Aorta (tissue), 5 donors: ENCODE data around the gene GPX6. TPM values are rescaled to one million over a fixed set of nuclear protein-coding genes. Genes with fewer than 3 reads are reported as not detected.
"Not testable (repeated sequence)": the region's sequence is repeated elsewhere in the genome, so short reads cannot be mapped to it uniquely, and the experiment has no call there.

Source experiments
- ATAC-seq: fragments of 200-7000 bp; cut with Tn5 transposase; one replicate; pipeline ENCODE4 v1.9.1; 2022; ENCODE audit warnings: moderate library complexity; ENCODE audit not compliant: low FRiP score
- DNase-seq, 2 donors: peaks; one replicate each; pipeline ENCODE4 v3.0.0-alpha.2; 2020
- H3K27ac ChIP-seq, 2 donors: one replicate each; pipeline ENCODE4 v1.5.1; 2013; ENCODE audit warnings: low read length in 2 of 2, mild to moderate bottlenecking in 2 of 2, moderate library complexity in 2 of 2, control low read depth in 1 of 2, inconsistent platforms in 1 of 2, low read depth in 1 of 2
- H3K27me3 ChIP-seq, 2 donors: one replicate each; pipeline ENCODE4 v1.6.1; 2013; ENCODE audit warnings: control low read depth in 1 of 2, low read length in 1 of 2, mild to moderate bottlenecking in 1 of 2, moderate library complexity in 1 of 2; ENCODE audit not compliant: insufficient read depth in 2 of 2, control insufficient read depth in 1 of 2
- H3K36me3 ChIP-seq, 2 donors: one replicate each; pipeline ENCODE4 v1.6.1; 2013; ENCODE audit warnings: control low read depth in 1 of 2, low read length in 1 of 2, mild to moderate bottlenecking in 1 of 2; ENCODE audit not compliant: insufficient read depth in 2 of 2, control insufficient read depth in 1 of 2
- H3K4me1 ChIP-seq, 2 donors: one replicate each; pipeline ENCODE4 v1.6.1; 2013; ENCODE audit warnings: low read length in 2 of 2, control low read depth in 1 of 2, mild to moderate bottlenecking in 1 of 2, moderate library complexity in 1 of 2; ENCODE audit not compliant: insufficient read depth in 2 of 2, control insufficient read depth in 1 of 2
- H3K4me3 ChIP-seq, 2 donors: one replicate each; pipeline ENCODE4 v1.5.1; 2013; ENCODE audit warnings: low read length in 2 of 2, control low read depth in 1 of 2, mild to moderate bottlenecking in 1 of 2
- H3K9me3 ChIP-seq: one replicate; pipeline ENCODE4 v1.6.1; 2013; ENCODE audit warnings: mild to moderate bottlenecking, low read length; ENCODE audit not compliant: control insufficient read depth
- WGBS, 2 donors: extraction: QIAGEN DNeasy Blood & Tissue Kit; methylation state at CpG; one replicate each; pipeline ENCODE4 v1.1.7; 2013; 5-methylcytosine and 5-hydroxymethylcytosine counted together
- intact Hi-C, 2 donors: fragments of 100-400 bp; cut with DNase I; formaldehyde crosslinking; loops; one replicate each; pipeline versions ENCODE4 v1.14.2 to v1.15.0; 2022
- polyA plus RNA-seq, 2 donors: library from polyadenylated mRNA; stranded (reverse); fragments of 200-250 nt; gene quantifications; one replicate each; pipeline ENCODE4 v1.2.3, GENCODE V29; 2013
- total RNA-seq, 2 donors: library from RNA; stranded (reverse); fragmentation: NEBNext Ultra II Directional; extraction: Animal tissue kit (Norgen Biotek cat#: 25700); gene quantifications; one replicate each; pipeline ENCODE4 v1.2.1, GENCODE V29; 2021
- donor health status: healthy with polysubstance abuse.
- donor health status: Bipolar disorder and iron deficiency.
- donor health status: DM: no; HTN: no; CAD: no.
- donor health status: DM: no; HTN: no; CAD: no.
- donor health status: DM: yes; HTN: yes; CAD: no.

The GPX6 gene
- total and polyA plus RNA-seq, 4 donors = not detected

DNA sequence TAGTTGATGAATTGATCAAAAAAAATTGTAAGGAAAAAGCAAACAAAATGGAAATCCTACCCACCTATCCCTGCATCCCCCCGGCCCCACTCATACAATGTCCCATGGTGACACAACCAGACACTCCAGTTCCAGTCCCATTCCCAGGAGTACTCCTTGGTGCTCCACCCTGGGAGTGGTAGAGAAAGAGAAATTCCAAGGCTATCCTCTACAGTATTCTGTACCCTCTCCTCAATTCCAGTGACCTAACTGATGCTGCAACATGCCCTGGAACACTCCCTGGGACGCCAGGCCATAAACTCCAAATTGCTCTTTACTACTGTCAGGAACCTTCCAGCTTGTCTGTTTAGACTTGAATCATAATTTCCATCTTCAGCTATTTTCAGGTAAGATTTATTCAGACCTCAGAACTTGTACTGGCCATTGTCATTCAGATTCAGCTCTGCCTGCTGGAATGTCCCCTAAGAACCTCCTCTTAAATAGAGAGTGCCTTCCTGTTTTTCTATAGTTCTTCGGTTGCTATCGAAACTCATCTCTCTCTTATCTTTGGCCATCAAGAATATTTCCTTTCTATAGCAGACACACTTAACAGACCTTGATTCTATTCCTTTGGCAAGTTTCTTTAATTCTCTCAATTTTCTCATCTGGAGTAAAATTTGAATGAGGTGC, 8.7 kb downstream of the GPX6 start:
- no peak for ATAC-seq
- H3K9me3 ChIP-seq = no peaks in the 10 kb centered on the region
- no peak for DNase-seq
- H3K4me1 ChIP-seq = no peaks in the 10 kb centered on the region
- H3K27ac ChIP-seq = no peak overlapping the region
- WGBS, 2 donors = 59 to 64% methylated on average over 4 of the region's 4 CpGs
- no peaks in the 10 kb centered on the region for H3K36me3 ChIP-seq
- H3K27me3 ChIP-seq = no peaks in the 10 kb centered on the region
- no peak overlapping the region for H3K4me3 ChIP-seq
- intact Hi-C loops = no loop called here

DNA sequence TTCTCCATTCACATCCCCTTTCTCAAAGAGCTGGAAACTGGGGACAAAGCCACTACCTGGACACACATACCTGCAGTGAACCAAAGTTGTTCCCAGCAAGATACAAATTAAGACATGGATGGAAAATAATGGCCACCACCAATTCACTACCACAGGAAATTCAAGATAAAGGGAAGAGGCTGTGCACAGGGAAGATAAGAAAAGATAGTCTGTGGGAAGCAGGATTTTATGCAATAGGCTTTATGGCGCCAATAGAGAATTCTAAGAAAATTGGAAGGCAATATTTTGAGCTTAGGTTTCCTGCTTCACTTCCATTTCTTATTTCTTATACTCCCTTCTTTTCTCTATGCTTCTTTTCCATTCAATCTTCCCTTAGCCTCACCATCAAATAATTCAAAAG, 9.9 kb downstream of the GPX6 start:
- H3K4me3 ChIP-seq = no peak overlapping the region
- H3K4me1 ChIP-seq = no peaks in the 10 kb centered on the region
- H3K27ac ChIP-seq = no peak overlapping the region
- no peak for ATAC-seq
- intact Hi-C loops = no loop called here
- H3K36me3 ChIP-seq = no peaks in the 10 kb centered on the region
- no peak for DNase-seq
- WGBS, 2 donors = 93 to 94% methylated on average over 1 of the region's 1 CpG
- no peaks in the 10 kb centered on the region for H3K27me3 ChIP-seq
- H3K9me3 ChIP-seq = no peaks in the 10 kb centered on the region

DNA sequence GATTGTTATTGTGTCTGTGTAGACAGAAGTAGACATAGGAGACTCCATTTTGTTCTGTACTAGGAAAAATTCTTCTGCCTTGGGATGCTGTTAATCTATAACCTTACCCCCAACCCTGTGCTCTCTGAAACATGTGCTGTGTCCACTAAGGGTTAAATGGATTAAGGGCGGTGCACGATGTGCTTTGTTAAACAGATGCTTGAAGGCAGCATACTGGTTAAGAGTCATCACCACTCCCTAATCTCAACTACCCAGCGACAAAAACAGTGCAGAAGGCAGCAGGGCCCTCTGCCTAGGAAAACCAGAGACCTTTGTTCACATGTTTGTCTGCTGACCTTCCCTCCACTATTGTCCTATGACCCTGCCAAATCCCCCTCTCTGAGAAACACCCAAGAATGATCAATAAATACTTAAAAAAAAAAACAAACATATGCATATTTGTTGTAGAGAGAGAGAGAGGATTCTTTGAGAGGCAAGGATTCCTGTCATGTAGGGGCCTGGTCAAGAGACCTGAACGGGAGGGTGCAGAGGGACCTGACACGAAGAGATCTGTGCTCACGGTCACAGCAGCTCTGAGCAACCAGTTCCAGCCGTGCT, 12.8 kb downstream of the GPX6 start:
- DNase-seq = not testable (repeated sequence)
- 65% methylated on average over 7 of the region's 7 CpGs for WGBS, 2 donors

DNA sequence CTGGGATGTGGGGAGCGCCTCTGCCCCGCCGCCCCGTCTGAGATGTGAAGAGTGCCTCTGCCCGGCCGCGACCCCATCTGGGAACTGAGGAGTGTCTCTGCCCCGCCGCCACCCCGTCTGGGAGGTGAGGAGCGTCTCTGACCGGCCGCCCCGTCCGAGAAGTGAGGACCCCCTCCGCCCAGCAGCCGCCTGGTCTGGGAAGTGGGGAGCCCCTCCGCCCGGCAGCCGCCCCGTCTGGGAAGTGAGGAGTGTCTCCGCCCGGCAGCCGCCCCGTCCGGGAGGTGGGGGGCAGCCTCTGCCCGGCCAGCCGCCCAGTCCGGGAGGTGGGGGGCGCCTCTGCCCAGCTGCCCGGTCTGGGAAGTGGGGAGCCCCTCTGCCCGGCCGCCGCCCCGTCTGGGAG, 13.5 kb downstream of the GPX6 start:
- intact Hi-C loops, H3K4me1 ChIP-seq, H3K9me3 ChIP-seq, H3K27me3 ChIP-seq, DNase-seq, H3K36me3 ChIP-seq, H3K4me3 ChIP-seq, ATAC-seq, H3K27ac ChIP-seq: not testable (repeated sequence)
- 94% methylated on average over 21 to 35 of the region's 35 CpGs for WGBS, 2 donors

More for the DNA sequence above, 12.8 kb downstream of the GPX6 start:
- H3K9me3 ChIP-seq, H3K36me3 ChIP-seq, H3K27ac ChIP-seq, intact Hi-C loops, H3K4me3 ChIP-seq, H3K4me1 ChIP-seq, H3K27me3 ChIP-seq, ATAC-seq: not testable (repeated sequence)

DNA sequence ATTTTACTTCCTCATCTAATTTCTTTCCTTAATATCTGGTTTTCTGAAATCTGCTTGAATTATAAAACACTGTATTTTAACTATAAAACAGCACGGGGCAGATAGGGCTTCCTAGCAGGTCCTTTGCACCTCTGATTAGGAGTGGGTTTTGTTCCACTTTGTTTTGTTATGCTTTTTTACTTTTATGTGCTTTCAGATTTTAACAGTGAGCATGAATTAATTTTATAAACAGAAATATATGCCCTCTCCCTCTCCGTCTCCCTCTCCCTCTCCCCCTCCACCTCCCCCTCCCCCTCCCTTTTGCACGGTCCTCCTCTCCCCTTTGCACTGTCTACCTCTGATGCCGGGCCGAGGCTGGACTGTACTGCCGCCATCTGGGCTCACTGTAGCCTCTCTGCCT, 14.3 kb downstream of the GPX6 start:
- intact Hi-C loops = no loop called here
- H3K36me3 ChIP-seq = no peaks in the 10 kb centered on the region
- no peaks in the 10 kb centered on the region for H3K27me3 ChIP-seq
- 79 to 93% methylated on average over 6 of the region's 6 CpGs for WGBS, 2 donors
- H3K4me3 ChIP-seq = no peak overlapping the region
- no peak for DNase-seq
- no peak overlapping the region for H3K27ac ChIP-seq
- ATAC-seq = no peak
- no peaks in the 10 kb centered on the region for H3K4me1 ChIP-seq
- H3K9me3 ChIP-seq = no peaks in the 10 kb centered on the region

DNA sequence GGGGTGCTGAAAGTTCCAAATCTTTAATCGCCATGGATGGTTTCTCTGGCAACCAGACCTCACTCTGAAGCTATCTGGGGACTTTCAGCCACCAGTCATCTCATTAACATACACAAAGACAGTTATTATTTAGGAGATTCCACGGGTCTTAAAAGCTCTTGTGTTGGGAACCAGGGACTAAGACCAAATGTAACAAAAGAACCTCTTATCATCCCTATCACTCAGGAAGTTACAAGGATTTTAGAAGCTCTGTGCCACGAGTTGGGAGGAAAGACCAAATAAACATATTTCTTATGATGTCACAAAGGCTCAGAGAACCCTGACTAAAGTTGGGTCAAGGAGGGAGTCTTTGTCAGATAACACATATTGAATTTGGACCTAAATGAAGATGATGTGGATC, 17.7 kb downstream of the GPX6 start:
- H3K36me3 ChIP-seq = no peaks in the 10 kb centered on the region
- ATAC-seq (no peak), DNase-seq (no peak)
- intact Hi-C loops = no loop called here
- no peak overlapping the region for H3K4me3 ChIP-seq
- no peaks in the 10 kb centered on the region for H3K9me3 ChIP-seq
- H3K27me3 ChIP-seq = no peaks in the 10 kb centered on the region
- WGBS, 2 donors = 25 to 33% methylated on average over 3 of the region's 3 CpGs
- no peak overlapping the region for H3K27ac ChIP-seq
- H3K4me1 ChIP-seq = no peaks in the 10 kb centered on the region

DNA sequence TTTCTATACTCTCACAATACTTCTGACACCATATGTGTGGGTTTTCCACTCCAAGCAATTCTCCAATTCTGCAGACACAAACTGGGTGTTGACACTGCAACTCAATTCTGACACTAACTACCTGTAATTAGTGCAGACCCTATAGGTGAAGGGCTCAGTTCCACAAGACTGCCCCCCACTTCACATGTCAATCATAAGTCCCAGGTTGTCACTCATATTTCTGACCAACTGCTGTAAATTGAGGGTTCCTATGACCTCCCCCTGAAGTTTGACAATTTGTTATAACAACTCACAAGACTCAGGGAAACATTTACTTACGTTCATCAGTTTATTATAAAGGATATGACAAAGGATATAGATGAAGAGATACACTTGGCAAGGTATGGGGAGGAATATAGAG, 18.3 kb downstream of the GPX6 start:
- ATAC-seq (no peak), DNase-seq (no peak)
- Histone ChIP-seq H3K36me3 (no peaks in the 10 kb centered on the region), H3K4me1 (no peaks in the 10 kb centered on the region), H3K4me3 (no peak overlapping the region), H3K27me3 (no peaks in the 10 kb centered on the region), H3K27ac (no peak overlapping the region), H3K9me3 (no peaks in the 10 kb centered on the region)
- intact Hi-C loops = no loop called here
- 63 to 65% methylated on average over 1 of the region's 1 CpG for WGBS, 2 donors

DNA sequence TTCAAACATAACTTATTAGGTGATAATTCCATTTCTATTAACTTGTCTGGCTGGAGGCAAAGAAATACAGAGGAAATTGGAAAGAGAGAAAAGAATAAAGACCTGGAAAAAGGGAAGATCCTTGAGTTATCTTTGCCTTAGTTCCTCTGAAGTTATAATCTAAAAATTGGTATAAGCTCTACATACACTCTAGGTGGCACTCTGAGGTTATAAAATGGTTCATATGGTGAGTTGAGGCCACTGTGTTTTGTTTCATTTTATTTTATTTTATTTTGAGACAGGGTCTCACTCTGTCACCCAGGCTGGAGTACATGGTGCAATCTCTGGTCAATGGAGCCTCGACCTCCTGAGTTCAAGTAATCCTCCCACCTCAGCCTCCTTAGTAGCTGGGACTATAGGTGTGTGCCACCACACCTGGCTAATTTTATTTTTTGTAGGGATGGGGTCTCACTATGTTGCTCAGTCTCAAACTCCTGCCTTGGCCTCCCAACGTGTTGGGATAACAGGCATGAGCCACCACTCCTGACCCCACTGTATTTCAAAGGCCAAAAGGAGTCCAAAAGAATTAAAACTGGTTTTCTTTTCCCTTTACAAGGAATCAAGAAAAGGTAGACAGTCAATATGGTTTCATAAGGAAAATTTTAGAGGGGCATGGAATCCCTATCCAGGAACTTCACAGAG, 19.4 kb downstream of the GPX6 start:
- DNase-seq (no peak), ATAC-seq (no peak)
- Histone ChIP-seq H3K27ac (no peak overlapping the region), H3K27me3 (no peaks in the 10 kb centered on the region), H3K4me3 (no peak overlapping the region), H3K36me3 (no peaks in the 10 kb centered on the region), H3K9me3 (no peaks in the 10 kb centered on the region), H3K4me1 (no peaks in the 10 kb centered on the region)
- intact Hi-C loops = no loop called here
- WGBS, 2 donors = 30 to 35% methylated on average over 2 of the region's 2 CpGs

DNA sequence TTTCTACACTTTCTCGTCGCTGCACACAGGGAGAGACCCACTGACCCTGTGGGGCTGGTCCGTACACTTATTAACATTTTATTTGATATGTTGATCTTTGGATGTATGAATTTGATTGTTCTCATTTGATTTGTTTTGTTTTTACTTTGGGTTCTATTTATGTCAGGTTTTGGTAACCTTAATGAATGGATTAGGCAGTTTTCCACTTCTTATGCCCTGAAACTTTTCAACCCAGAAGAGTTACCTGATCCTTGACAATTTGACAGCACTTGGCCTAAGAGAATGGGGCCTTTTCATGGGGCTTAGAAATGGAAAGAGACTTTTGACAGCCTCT, 23.6 kb downstream of the GPX6 start:
- Histone ChIP-seq H3K27ac (no peak overlapping the region), H3K4me3 (no peak overlapping the region), H3K4me1 (no peaks in the 10 kb centered on the region), H3K36me3 (no peaks in the 10 kb centered on the region), H3K9me3 (peaks cover 4% of the 10 kb centered on the region), H3K27me3 (no peaks in the 10 kb centered on the region)
- 32 to 36% methylated on average over 3 of the region's 3 CpGs for WGBS, 2 donors
- ATAC-seq = no peak
- intact Hi-C loops = no loop called here
- DNase-seq = no peak
